ENCODE data around the gene ABCB1. TPM values are rescaled to one million over a fixed set of nuclear protein-coding genes. Genes with fewer than 3 reads are reported as not detected.

The ABCB1 gene
- total and polyA plus RNA-seq, 2 experiments from 2014 or later, result 0.53 to 0.80 TPM

DNA sequence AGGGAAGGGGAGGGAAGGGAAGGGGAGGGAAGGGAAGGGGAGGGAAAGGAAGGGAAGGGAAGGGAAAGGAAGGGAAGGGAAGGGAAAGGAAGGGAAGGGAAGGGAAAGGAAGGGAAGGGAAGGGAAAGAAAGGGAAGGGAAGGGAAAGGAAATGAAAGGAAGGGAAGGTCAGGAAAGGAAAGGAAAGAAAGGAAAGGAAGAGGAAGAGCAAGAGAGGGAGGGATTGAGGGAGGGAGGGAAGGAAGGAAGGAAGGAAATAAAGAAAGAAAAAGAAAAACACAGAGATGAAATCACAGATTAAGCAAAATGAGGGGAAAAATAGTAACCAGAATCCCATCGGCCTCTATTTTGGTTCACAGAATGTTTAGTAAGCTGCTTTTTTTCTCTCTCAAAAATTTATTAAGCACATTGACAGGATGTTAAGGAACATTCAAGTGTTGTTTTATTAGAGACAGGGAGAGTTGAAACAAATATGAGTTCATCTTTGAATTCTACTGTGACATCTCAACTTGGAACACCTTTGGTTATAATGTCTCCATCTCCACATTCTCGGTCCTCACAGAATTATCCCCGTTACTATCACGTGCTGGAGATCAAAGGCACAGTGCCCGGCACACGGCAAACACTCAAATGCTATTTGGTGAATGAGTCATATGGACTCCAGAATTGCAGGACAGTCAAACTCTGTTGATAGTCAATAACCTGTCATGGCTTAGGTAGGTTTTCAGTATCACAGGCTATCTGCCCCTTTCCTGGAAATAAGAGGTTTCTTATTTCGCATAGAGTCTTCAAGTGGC, 52.4 kb downstream of the ABCB1 start:
- DNase-seq (ENCODE audit: low spot score), result no peak
- H3K27me3 Mint-ChIP-seq (ENCODE audit: insufficient read depth, low read depth, poor library complexity), result no peaks in the 10 kb centered on the region

DNA sequence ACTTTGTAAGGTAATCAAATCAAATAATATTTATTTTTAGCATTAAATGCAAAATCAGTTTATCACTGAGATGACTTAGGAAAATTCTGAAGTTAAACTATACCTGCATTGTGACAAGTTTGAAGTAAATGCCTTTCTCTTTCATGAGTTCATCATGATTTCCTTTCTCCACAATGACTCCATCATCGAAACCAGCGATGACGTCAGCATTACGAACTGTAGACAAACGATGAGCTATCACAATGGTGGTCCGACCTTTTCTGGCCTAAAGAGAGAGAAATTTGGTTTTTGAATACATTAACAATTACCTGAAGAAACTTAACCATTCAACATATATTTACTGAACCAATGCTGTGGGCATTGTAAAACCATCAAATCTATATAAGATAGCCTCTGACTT, 54.9 kb downstream of the ABCB1 start:
- Histone ChIP-seq H3K27me3 (ENCODE audit: insufficient read depth) (no peaks in the 10 kb centered on the region), H3K79me2 (replicated peaks; ENCODE audit: insufficient read depth) (no peaks in the 10 kb centered on the region), H3K4me2 (no peak overlapping the region), H3K36me3 (ENCODE audit: insufficient read depth) (no peaks in the 10 kb centered on the region), H4K20me1 (replicated peaks; ENCODE audit: insufficient read depth) (no peaks in the 10 kb centered on the region), H2AFZ (no peak overlapping the region), H3F3A (replicated peaks; ENCODE audit: low read depth) (no peaks in the 10 kb centered on the region), H3K4me3 (no peak overlapping the region), H3K4me1 (ENCODE audit: insufficient read depth) (no peaks in the 10 kb centered on the region), H3K27ac (ENCODE audit: low read depth) (no peak overlapping the region), H3K9me2 (ENCODE audit: insufficient read depth) (no peaks in the 10 kb centered on the region)
- TF ChIP-seq, protein P1, sequence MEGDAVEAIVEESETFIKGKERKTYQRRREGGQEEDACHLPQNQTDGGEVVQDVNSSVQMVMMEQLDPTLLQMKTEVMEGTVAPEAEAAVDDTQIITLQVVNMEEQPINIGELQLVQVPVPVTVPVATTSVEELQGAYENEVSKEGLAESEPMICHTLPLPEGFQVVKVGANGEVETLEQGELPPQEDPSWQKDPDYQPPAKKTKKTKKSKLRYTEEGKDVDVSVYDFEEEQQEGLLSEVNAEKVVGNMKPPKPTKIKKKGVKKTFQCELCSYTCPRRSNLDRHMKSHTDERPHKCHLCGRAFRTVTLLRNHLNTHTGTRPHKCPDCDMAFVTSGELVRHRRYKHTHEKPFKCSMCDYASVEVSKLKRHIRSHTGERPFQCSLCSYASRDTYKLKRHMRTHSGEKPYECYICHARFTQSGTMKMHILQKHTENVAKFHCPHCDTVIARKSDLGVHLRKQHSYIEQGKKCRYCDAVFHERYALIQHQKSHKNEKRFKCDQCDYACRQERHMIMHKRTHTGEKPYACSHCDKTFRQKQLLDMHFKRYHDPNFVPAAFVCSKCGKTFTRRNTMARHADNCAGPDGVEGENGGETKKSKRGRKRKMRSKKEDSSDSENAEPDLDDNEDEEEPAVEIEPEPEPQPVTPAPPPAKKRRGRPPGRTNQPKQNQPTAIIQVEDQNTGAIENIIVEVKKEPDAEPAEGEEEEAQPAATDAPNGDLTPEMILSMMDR (conservative IDR thresholded peaks at IDR 0.05; ENCODE audit: low read depth in 2 of 2), result no peak
- TF ChIP-seq NANOG (IDR thresholded peaks at IDR 0.05; ENCODE audit: borderline replicate concordance), result no peak
- no peak for TF ChIP-seq CREB1 (CRISPR knock-in tag; IDR thresholded peaks at IDR 0.05; ENCODE audit: low read depth)
- TF ChIP-seq STAT1 (IDR thresholded peaks at IDR 0.05; ENCODE audit: unreplicated experiment), result no peak
- no peak for TF ChIP-seq ZNF331 (CRISPR knock-in tag; IDR thresholded peaks at IDR 0.05; ENCODE audit: low read depth)
- no peak for TF ChIP-seq EZH2 (IDR thresholded peaks at IDR 0.05; ENCODE audit: low read depth, unreplicated experiment)
- ATAC-seq (no peak), DNase-seq (ENCODE audit: low spot score) (no peak)
- Mint-ChIP-seq H3K27me3 (ENCODE audit: insufficient read depth, low read depth, poor library complexity) (no peaks in the 10 kb centered on the region), H3K36me3 (ENCODE audit: low read depth) (no peaks in the 10 kb centered on the region), H3K4me1 (peaks cover 6% of the 10 kb centered on the region; the same call in 2 of the 3 replicates), H3K9me3 (no peaks in the 10 kb centered on the region), H3K27ac (no peak overlapping the region), H3K4me3 (no peak overlapping the region)

More for the DNA sequence above, 52.4 kb downstream of the ABCB1 start:
- Histone ChIP-seq H3K4me3 (no peak overlapping the region), H3F3A (replicated peaks; ENCODE audit: low read depth) (no peaks in the 10 kb centered on the region), H3K27me3 (ENCODE audit: insufficient read depth) (no peaks in the 10 kb centered on the region), H3K36me3 (ENCODE audit: insufficient read depth) (no peaks in the 10 kb centered on the region), H4K20me1 (replicated peaks; ENCODE audit: insufficient read depth) (no peaks in the 10 kb centered on the region), H3K4me1 (ENCODE audit: insufficient read depth) (no peaks in the 10 kb centered on the region), H3K79me2 (replicated peaks; ENCODE audit: insufficient read depth) (no peaks in the 10 kb centered on the region), H3K4me2 (no peak overlapping the region), H3K27ac (ENCODE audit: low read depth) (no peak overlapping the region), H2AFZ (peak overlapping the region; percentile 70; the same call in 1 of the 2 replicates), H3K9me2 (ENCODE audit: insufficient read depth) (no peaks in the 10 kb centered on the region)
- H3K36me3 Mint-ChIP-seq (ENCODE audit: low read depth), result no peaks in the 10 kb centered on the region
- no peak overlapping the region for H3K27ac Mint-ChIP-seq
- TF ChIP-seq POLR2AphosphoS5 (IDR thresholded peaks at IDR 0.05; ENCODE audit: low read depth) (no peak), NANOG (IDR thresholded peaks at IDR 0.05; ENCODE audit: borderline replicate concordance) (no peak), ZNF331 (CRISPR knock-in tag; IDR thresholded peaks at IDR 0.05; ENCODE audit: low read depth) (no peak), ZNF114 (CRISPR knock-in tag; IDR thresholded peaks at IDR 0.05) (no peak)
- TF ChIP-seq, protein P2, sequence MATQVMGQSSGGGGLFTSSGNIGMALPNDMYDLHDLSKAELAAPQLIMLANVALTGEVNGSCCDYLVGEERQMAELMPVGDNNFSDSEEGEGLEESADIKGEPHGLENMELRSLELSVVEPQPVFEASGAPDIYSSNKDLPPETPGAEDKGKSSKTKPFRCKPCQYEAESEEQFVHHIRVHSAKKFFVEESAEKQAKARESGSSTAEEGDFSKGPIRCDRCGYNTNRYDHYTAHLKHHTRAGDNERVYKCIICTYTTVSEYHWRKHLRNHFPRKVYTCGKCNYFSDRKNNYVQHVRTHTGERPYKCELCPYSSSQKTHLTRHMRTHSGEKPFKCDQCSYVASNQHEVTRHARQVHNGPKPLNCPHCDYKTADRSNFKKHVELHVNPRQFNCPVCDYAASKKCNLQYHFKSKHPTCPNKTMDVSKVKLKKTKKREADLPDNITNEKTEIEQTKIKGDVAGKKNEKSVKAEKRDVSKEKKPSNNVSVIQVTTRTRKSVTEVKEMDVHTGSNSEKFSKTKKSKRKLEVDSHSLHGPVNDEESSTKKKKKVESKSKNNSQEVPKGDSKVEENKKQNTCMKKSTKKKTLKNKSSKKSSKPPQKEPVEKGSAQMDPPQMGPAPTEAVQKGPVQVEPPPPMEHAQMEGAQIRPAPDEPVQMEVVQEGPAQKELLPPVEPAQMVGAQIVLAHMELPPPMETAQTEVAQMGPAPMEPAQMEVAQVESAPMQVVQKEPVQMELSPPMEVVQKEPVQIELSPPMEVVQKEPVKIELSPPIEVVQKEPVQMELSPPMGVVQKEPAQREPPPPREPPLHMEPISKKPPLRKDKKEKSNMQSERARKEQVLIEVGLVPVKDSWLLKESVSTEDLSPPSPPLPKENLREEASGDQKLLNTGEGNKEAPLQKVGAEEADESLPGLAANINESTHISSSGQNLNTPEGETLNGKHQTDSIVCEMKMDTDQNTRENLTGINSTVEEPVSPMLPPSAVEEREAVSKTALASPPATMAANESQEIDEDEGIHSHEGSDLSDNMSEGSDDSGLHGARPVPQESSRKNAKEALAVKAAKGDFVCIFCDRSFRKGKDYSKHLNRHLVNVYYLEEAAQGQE (IDR thresholded peaks at IDR 0.05; ENCODE audit: unreplicated experiment), result no peak
- H3K9me3 Mint-ChIP-seq, result no peaks in the 10 kb centered on the region
- no peak for ATAC-seq
- no peak overlapping the region for H3K4me3 Mint-ChIP-seq
- peaks cover 6% of the 10 kb centered on the region; the same call in 2 of the 3 replicates for H3K4me1 Mint-ChIP-seq

Data from GM23338 (cell line).